GM23338 (cell line): ENCODE results near the gene ZNF74. TPM values are rescaled to one million over a fixed set of nuclear protein-coding genes. Genes with fewer than 3 reads are reported as not detected.

ENCODE experiments used
- ATAC-seq: fragments of 200-7000 bp; cut with Tn5 transposase; 3 replicates; pipeline ENCODE4 v1.9.1; 2020
- DNase-seq: peaks from one replicate; pipeline ENCODE4 v3.0.0-alpha.2; 2015; ENCODE audit warnings: low spot score
- H2AFZ ChIP-seq: fragments of 200-600 bp; sonication (generic); 2 replicates; pipeline ENCODE4 v1.8.0; 2016; ENCODE audit warnings: antibody characterized with exemption, mild to moderate bottlenecking, moderate library complexity
- H3F3A ChIP-seq: fragments of 200-600 bp; sonication (generic); replicated peaks from 2 replicates; pipeline ENCODE4 v1.8.0; 2017; ENCODE audit warnings: antibody characterized with exemption, mixed run types, low read depth
- H3K27ac ChIP-seq: fragments of 200-600 bp; sonication (generic); 2 replicates; pipeline ENCODE4 v1.6.1; 2016; ENCODE audit warnings: low read depth
- H3K27me3 ChIP-seq: fragments of 200-600 bp; sonication (generic); 2 replicates; pipeline ENCODE4 v1.8.0; 2016; ENCODE audit warnings: mild to moderate bottlenecking, mixed run types, moderate library complexity; ENCODE audit not compliant: insufficient read depth
- H3K36me3 ChIP-seq: fragments of 200-600 bp; sonication (generic); 2 replicates; pipeline ENCODE4 v1.8.0; 2016; ENCODE audit warnings: mild to moderate bottlenecking; ENCODE audit not compliant: insufficient read depth
- H3K4me1 ChIP-seq: fragments of 200-600 bp; sonication (generic); 2 replicates; pipeline ENCODE4 v1.8.0; 2016; ENCODE audit warnings: mild to moderate bottlenecking, moderate library complexity; ENCODE audit not compliant: insufficient read depth
- H3K4me2 ChIP-seq: fragments of 200-600 bp; sonication (generic); 2 replicates; pipeline ENCODE4 v1.7.1; 2017; ENCODE audit warnings: mixed run types
- H3K4me3 ChIP-seq: fragments of 200-600 bp; sonication (generic); 2 replicates; pipeline ENCODE4 v1.6.1; 2016; ENCODE audit warnings: mixed run types
- H3K79me2 ChIP-seq: fragments of 200-600 bp; sonication (generic); replicated peaks from 2 replicates; pipeline ENCODE4 v1.8.0; 2017; ENCODE audit warnings: mild to moderate bottlenecking; ENCODE audit not compliant: insufficient read depth
- H3K9me2 ChIP-seq: fragments of 200-600 bp; sonication (generic); 2 replicates; pipeline ENCODE4 v1.8.0; 2017; ENCODE audit not compliant: insufficient read depth
- H4K20me1 ChIP-seq: fragments of 200-600 bp; sonication (generic); replicated peaks from 2 replicates; pipeline ENCODE4 v1.8.0; 2017; ENCODE audit warnings: mild to moderate bottlenecking; ENCODE audit not compliant: insufficient read depth
- H3K27ac Mint-ChIP-seq: 2 replicates; pipeline ENCODE4 v1.8.0; 2020; ENCODE audit warnings: inconsistent platforms, mild to moderate bottlenecking, moderate library complexity, mixed read lengths
- H3K27me3 Mint-ChIP-seq: 3 replicates; pipeline ENCODE4 v1.8.0; 2022; ENCODE audit warnings: low read depth, mild to moderate bottlenecking, moderate library complexity, mixed read lengths, inconsistent platforms; ENCODE audit not compliant: insufficient read depth, poor library complexity
- H3K36me3 Mint-ChIP-seq: 3 replicates; pipeline ENCODE4 v1.8.0; 2021; ENCODE audit warnings: low read depth, mild to moderate bottlenecking, inconsistent platforms, moderate library complexity, mixed read lengths
- H3K4me1 Mint-ChIP-seq: 3 replicates; pipeline ENCODE4 v1.8.0; 2020; ENCODE audit warnings: mild to moderate bottlenecking, inconsistent platforms, mixed read lengths
- H3K4me3 Mint-ChIP-seq: 3 replicates; pipeline ENCODE4 v1.8.0; 2021; ENCODE audit warnings: moderate library complexity, mild to moderate bottlenecking, inconsistent platforms, mixed read lengths
- H3K9me3 Mint-ChIP-seq: 3 replicates; pipeline ENCODE4 v1.8.0; 2020; ENCODE audit warnings: moderate library complexity, mild to moderate bottlenecking, inconsistent platforms, mixed read lengths
- CREB1 ChIP-seq: fragments of 250-450 bp; sonication (Bioruptor Pico); IDR thresholded peaks from 2 replicates; pipeline ENCODE4 v1.5.0; 2020; ENCODE audit warnings: low read depth, mild to moderate bottlenecking, moderate library complexity
- EZH2 ChIP-seq: fragments of 200-600 bp; sonication (generic); IDR thresholded peaks from one replicate; pipeline ENCODE4 v1.8.0; 2017; ENCODE audit warnings: antibody characterized with exemption, mild to moderate bottlenecking, low read depth; ENCODE audit not compliant: unreplicated experiment
- EZH2phosphoT487 ChIP-seq: fragments of 200-600 bp; sonication (generic); IDR thresholded peaks from one replicate; pipeline ENCODE4 v1.8.1; 2018; ENCODE audit warnings: antibody characterized with exemption; ENCODE audit not compliant: unreplicated experiment
- JUNB ChIP-seq: IDR thresholded peaks from one replicate; pipeline ENCODE4 v1.6.1; 2016; ENCODE audit warnings: antibody characterized with exemption; ENCODE audit not compliant: unreplicated experiment
- NANOG ChIP-seq: IDR thresholded peaks from 2 replicates; pipeline ENCODE4 v1.6.1; 2016; ENCODE audit warnings: antibody characterized with exemption, borderline replicate concordance
- POLR2AphosphoS5 ChIP-seq: IDR thresholded peaks from 2 replicates; pipeline ENCODE4 v1.6.1; 2016; ENCODE audit warnings: antibody characterized with exemption, low read depth
- STAT1 ChIP-seq: IDR thresholded peaks from one replicate; pipeline ENCODE4 v1.6.1; 2016; ENCODE audit warnings: antibody characterized with exemption; ENCODE audit not compliant: unreplicated experiment
- ZNF114 ChIP-seq: fragments of 250-450 bp; sonication (Bioruptor Pico); IDR thresholded peaks from 2 replicates; pipeline ENCODE4 v1.5.0; 2020; ENCODE audit warnings: mild to moderate bottlenecking, moderate library complexity
- ZNF331 ChIP-seq: fragments of 250-450 bp; sonication (Bioruptor Pico); IDR thresholded peaks from 2 replicates; pipeline ENCODE4 v1.5.0; 2020; ENCODE audit warnings: low read depth, mild to moderate bottlenecking, moderate library complexity
- polyA plus RNA-seq: library from polyadenylated mRNA; unstranded; fragments of >200 nt; fragmentation: Nextera tagmentation; extraction: Ambion mirVana; gene quantifications from 2 replicates; pipeline ENCODE4 v1.2.1, GENCODE V29; 2016
- total RNA-seq: library from RNA; depleted of rRNA; stranded (reverse); fragments of >200 nt; shearing (Covaris generic); gene quantifications from 2 replicates; pipeline ENCODE4 v1.2.3, GENCODE V29; 2014
- TF ChIP-seq, protein P1 (sequence below), 2 experiments: fragments of 200-600 bp in 1 of 2; sonication (generic) in 1 of 2; conservative IDR thresholded peaks; 2 replicates each; pipeline versions ENCODE4 v1.5.1 to v1.6.1; 2016 to 2017; ENCODE audit warnings: antibody characterized with exemption in 2 of 2, low read depth in 2 of 2, mild to moderate bottlenecking in 2 of 2, moderate library complexity in 1 of 2
- TF ChIP-seq, protein P2 (sequence below): IDR thresholded peaks from 2 replicates; pipeline ENCODE4 v1.6.1; 2016; ENCODE audit warnings: antibody characterized with exemption
- TF ChIP-seq, protein P3 (sequence below): IDR thresholded peaks from one replicate; pipeline ENCODE4 v1.6.1; 2018; ENCODE audit warnings: antibody characterized with exemption; ENCODE audit not compliant: unreplicated experiment
- TF ChIP-seq, protein P4 (sequence below): fragments of 250-450 bp; sonication (Bioruptor Pico); IDR thresholded peaks from 2 replicates; pipeline ENCODE4 v1.5.0; 2020; ENCODE audit warnings: mild to moderate bottlenecking, moderate library complexity

Gene ZNF74
- total and polyA plus RNA-seq, 2 experiments from 2014 or later = 16.1 to 94.0 TPM

DNA sequence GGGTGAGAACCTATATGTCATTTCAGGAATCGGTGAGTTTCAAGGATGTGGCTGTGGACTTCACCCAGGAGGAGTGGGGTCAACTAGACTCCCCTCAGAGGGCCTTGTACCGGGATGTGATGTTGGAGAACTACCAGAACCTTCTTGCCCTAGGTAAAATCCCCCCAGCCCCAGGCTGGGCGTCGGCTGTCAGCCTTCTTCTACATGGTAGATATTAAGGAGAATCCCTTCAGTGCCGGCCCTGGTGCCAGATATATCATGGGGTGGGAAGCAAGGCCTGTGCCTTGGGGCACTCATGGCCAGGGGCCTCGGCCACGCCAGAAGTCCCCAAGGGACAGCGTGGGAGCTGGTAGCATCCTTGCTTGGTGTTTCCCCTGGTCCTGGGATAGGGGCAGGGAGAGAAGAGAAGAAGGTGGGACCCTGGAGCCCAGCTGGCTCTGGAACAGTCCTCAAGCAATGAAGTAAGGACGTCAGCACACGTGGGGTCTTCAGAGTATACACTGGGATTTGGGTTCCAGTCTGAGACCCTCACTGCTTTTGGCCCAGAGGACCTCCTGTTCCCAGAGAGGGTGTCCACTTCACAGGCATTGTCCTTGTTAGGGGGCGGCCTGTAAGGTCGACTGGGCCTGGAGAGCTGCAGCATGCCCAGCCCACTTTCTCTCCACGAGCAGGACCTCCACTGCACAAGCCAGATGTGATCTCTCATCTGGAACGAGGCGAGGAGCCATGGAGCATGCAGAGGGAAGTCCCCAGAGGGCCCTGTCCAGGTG, 6.8 kb downstream of the ZNF74 start:
- H3K27ac Mint-ChIP-seq = no peak overlapping the region
- peaks cover 13% of the 10 kb centered on the region for H3K4me1 Mint-ChIP-seq
- no peaks in the 10 kb centered on the region; the same call in 1 of the 2 replicates for H3K36me3 ChIP-seq
- no peak overlapping the region for H3K27ac ChIP-seq
- H3K36me3 Mint-ChIP-seq = peaks cover 40% of the 10 kb centered on the region
- H3K4me3 ChIP-seq = no peak overlapping the region
- no peaks in the 10 kb centered on the region; the same call in 1 of the 2 replicates for H3F3A ChIP-seq
- H3K4me2 ChIP-seq = no peak overlapping the region
- no peaks in the 10 kb centered on the region for H3K9me2 ChIP-seq
- H2AFZ ChIP-seq = no peak overlapping the region
- peaks cover 2% of the 10 kb centered on the region; the same call in 2 of the 3 replicates for H3K9me3 Mint-ChIP-seq
- peaks cover 4% of the 10 kb centered on the region for H3K27me3 Mint-ChIP-seq
- DNase-seq (no peak), ATAC-seq (no peak)
- no peaks in the 10 kb centered on the region for H3K27me3 ChIP-seq
- peaks cover 50% of the 10 kb centered on the region for H3K79me2 ChIP-seq
- peaks cover 32% of the 10 kb centered on the region for H4K20me1 ChIP-seq
- peaks cover 4% of the 10 kb centered on the region for H3K4me1 ChIP-seq
- H3K4me3 Mint-ChIP-seq = no peak overlapping the region
- TF ChIP-seq ZNF114 (CRISPR knock-in tag) = no peak
- TF ChIP-seq EZH2phosphoT487 = no peak
- TF ChIP-seq NANOG = no peak
- TF ChIP-seq, protein P1, sequence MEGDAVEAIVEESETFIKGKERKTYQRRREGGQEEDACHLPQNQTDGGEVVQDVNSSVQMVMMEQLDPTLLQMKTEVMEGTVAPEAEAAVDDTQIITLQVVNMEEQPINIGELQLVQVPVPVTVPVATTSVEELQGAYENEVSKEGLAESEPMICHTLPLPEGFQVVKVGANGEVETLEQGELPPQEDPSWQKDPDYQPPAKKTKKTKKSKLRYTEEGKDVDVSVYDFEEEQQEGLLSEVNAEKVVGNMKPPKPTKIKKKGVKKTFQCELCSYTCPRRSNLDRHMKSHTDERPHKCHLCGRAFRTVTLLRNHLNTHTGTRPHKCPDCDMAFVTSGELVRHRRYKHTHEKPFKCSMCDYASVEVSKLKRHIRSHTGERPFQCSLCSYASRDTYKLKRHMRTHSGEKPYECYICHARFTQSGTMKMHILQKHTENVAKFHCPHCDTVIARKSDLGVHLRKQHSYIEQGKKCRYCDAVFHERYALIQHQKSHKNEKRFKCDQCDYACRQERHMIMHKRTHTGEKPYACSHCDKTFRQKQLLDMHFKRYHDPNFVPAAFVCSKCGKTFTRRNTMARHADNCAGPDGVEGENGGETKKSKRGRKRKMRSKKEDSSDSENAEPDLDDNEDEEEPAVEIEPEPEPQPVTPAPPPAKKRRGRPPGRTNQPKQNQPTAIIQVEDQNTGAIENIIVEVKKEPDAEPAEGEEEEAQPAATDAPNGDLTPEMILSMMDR (conservative IDR thresholded peaks at IDR 0.05; ENCODE audit: low read depth in 2 of 2) = no peak
- no peak for TF ChIP-seq ZNF331
- TF ChIP-seq, protein P2, sequence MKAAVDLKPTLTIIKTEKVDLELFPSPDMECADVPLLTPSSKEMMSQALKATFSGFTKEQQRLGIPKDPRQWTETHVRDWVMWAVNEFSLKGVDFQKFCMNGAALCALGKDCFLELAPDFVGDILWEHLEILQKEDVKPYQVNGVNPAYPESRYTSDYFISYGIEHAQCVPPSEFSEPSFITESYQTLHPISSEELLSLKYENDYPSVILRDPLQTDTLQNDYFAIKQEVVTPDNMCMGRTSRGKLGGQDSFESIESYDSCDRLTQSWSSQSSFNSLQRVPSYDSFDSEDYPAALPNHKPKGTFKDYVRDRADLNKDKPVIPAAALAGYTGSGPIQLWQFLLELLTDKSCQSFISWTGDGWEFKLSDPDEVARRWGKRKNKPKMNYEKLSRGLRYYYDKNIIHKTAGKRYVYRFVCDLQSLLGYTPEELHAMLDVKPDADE = no peak
- TF ChIP-seq POLR2AphosphoS5 = no peak
- no peak for TF ChIP-seq JUNB
- TF ChIP-seq, protein P3, sequence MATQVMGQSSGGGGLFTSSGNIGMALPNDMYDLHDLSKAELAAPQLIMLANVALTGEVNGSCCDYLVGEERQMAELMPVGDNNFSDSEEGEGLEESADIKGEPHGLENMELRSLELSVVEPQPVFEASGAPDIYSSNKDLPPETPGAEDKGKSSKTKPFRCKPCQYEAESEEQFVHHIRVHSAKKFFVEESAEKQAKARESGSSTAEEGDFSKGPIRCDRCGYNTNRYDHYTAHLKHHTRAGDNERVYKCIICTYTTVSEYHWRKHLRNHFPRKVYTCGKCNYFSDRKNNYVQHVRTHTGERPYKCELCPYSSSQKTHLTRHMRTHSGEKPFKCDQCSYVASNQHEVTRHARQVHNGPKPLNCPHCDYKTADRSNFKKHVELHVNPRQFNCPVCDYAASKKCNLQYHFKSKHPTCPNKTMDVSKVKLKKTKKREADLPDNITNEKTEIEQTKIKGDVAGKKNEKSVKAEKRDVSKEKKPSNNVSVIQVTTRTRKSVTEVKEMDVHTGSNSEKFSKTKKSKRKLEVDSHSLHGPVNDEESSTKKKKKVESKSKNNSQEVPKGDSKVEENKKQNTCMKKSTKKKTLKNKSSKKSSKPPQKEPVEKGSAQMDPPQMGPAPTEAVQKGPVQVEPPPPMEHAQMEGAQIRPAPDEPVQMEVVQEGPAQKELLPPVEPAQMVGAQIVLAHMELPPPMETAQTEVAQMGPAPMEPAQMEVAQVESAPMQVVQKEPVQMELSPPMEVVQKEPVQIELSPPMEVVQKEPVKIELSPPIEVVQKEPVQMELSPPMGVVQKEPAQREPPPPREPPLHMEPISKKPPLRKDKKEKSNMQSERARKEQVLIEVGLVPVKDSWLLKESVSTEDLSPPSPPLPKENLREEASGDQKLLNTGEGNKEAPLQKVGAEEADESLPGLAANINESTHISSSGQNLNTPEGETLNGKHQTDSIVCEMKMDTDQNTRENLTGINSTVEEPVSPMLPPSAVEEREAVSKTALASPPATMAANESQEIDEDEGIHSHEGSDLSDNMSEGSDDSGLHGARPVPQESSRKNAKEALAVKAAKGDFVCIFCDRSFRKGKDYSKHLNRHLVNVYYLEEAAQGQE = no peak
- no peak for TF ChIP-seq CREB1
- TF ChIP-seq, protein P4, sequence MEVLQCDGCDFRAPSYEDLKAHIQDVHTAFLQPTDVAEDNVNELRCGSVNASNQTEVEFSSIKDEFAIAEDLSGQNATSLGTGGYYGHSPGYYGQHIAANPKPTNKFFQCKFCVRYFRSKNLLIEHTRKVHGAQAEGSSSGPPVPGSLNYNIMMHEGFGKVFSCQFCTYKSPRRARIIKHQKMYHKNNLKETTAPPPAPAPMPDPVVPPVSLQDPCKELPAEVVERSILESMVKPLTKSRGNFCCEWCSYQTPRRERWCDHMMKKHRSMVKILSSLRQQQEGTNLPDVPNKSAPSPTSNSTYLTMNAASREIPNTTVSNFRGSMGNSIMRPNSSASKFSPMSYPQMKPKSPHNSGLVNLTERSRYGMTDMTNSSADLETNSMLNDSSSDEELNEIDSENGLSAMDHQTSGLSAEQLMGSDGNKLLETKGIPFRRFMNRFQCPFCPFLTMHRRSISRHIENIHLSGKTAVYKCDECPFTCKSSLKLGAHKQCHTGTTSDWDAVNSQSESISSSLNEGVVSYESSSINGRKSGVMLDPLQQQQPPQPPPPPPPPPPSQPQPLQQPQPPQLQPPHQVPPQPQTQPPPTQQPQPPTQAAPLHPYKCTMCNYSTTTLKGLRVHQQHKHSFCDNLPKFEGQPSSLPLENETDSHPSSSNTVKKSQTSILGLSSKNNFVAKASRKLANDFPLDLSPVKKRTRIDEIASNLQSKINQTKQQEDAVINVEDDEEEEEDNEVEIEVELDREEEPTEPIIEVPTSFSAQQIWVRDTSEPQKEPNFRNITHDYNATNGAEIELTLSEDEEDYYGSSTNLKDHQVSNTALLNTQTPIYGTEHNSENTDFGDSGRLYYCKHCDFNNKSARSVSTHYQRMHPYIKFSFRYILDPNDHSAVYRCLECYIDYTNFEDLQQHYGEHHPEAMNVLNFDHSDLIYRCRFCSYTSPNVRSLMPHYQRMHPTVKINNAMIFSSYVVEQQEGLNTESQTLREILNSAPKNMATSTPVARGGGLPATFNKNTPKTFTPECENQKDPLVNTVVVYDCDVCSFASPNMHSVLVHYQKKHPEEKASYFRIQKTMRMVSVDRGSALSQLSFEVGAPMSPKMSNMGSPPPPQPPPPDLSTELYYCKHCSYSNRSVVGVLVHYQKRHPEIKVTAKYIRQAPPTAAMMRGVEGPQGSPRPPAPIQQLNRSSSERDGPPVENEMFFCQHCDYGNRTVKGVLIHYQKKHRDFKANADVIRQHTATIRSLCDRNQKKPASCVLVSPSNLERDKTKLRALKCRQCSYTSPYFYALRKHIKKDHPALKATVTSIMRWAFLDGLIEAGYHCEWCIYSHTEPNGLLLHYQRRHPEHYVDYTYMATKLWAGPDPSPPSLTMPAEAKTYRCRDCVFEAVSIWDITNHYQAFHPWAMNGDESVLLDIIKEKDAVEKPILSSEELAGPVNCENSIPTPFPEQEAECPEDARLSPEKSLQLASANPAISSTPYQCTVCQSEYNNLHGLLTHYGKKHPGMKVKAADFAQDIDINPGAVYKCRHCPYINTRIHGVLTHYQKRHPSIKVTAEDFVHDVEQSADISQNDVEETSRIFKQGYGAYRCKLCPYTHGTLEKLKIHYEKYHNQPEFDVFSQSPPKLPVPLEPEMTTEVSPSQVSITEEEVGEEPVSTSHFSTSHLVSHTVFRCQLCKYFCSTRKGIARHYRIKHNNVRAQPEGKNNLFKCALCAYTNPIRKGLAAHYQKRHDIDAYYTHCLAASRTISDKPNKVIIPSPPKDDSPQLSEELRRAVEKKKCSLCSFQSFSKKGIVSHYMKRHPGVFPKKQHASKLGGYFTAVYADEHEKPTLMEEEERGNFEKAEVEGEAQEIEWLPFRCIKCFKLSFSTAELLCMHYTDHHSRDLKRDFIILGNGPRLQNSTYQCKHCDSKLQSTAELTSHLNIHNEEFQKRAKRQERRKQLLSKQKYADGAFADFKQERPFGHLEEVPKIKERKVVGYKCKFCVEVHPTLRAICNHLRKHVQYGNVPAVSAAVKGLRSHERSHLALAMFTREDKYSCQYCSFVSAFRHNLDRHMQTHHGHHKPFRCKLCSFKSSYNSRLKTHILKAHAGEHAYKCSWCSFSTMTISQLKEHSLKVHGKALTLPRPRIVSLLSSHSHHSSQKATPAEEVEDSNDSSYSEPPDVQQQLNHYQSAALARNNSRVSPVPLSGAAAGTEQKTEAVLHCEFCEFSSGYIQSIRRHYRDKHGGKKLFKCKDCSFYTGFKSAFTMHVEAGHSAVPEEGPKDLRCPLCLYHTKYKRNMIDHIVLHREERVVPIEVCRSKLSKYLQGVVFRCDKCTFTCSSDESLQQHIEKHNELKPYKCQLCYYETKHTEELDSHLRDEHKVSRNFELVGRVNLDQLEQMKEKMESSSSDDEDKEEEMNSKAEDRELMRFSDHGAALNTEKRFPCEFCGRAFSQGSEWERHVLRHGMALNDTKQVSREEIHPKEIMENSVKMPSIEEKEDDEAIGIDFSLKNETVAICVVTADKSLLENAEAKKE (CRISPR knock-in tag) = no peak
- TF ChIP-seq STAT1 = no peak
- TF ChIP-seq EZH2 = no peak
